SK-N-SH treated with all-trans-retinoic acid at 6 μM for 48 hours (cell line): Measurements from ENCODE around the gene HTR6.

Experiments
- ARNTL ChIP-seq: fragments of 450-650 bp; formaldehyde crosslinking; IDR thresholded peaks from 2 replicates; pipeline ENCODE4 v1.5.0; 2020; ENCODE audit warnings: low read depth, mild to moderate bottlenecking, moderate library complexity, borderline replicate concordance
- CSDC2 ChIP-seq: fragments of 250-450 bp; sonication (Bioruptor Pico); IDR thresholded peaks from 2 replicates; pipeline ENCODE4 v1.5.0; 2020; ENCODE audit warnings: mild to moderate bottlenecking, moderate library complexity
- ESRRG ChIP-seq: fragments of 250-450 bp; sonication (Bioruptor Pico); IDR thresholded peaks from 2 replicates; pipeline ENCODE4 v1.6.1; 2021; ENCODE audit warnings: mild to moderate bottlenecking
- GLIS3 ChIP-seq: fragments of 250-450 bp; sonication (Bioruptor Pico); IDR thresholded peaks from 2 replicates; pipeline ENCODE4 v1.5.0; 2020; ENCODE audit warnings: mild to moderate bottlenecking, moderate library complexity
- OSR1 ChIP-seq: fragments of 250-450 bp; sonication (Bioruptor Pico); IDR thresholded peaks from 2 replicates; pipeline ENCODE4 v1.8.0; 2022; ENCODE audit warnings: moderate library complexity, mild to moderate bottlenecking, inconsistent platforms
- PPARA ChIP-seq: fragments of 250-450 bp; sonication (Bioruptor Pico); IDR thresholded peaks from 2 replicates; pipeline ENCODE4 v1.5.0; 2020; ENCODE audit warnings: mild to moderate bottlenecking, borderline replicate concordance
- RARB ChIP-seq: fragments of 250-450 bp; sonication (Bioruptor Pico); IDR thresholded peaks from 2 replicates; pipeline ENCODE4 v1.8.0; 2021; ENCODE audit warnings: mild to moderate bottlenecking, moderate library complexity
- SNAI2 ChIP-seq: fragments of 250-450 bp; sonication (Bioruptor Pico); IDR thresholded peaks from 2 replicates; pipeline ENCODE4 v1.5.0; 2020; ENCODE audit warnings: mild to moderate bottlenecking, moderate library complexity
- TCF4 ChIP-seq: fragments of 250-450 bp; sonication (Bioruptor Pico); IDR thresholded peaks from 2 replicates; pipeline ENCODE4 v1.8.0; 2021; ENCODE audit warnings: mild to moderate bottlenecking, moderate library complexity, borderline replicate concordance
- ZFP3 ChIP-seq: fragments of 250-450 bp; sonication (Bioruptor Pico); IDR thresholded peaks from 2 replicates; pipeline ENCODE4 v1.5.0; 2020; ENCODE audit warnings: mild to moderate bottlenecking, moderate library complexity
- ZFP30 ChIP-seq: fragments of 450-650 bp; formaldehyde crosslinking; IDR thresholded peaks from 2 replicates; pipeline ENCODE4 v1.5.0; 2022; ENCODE audit warnings: mild to moderate bottlenecking, moderate library complexity
- ZNF70 ChIP-seq: fragments of 450-650 bp; formaldehyde crosslinking; IDR thresholded peaks from 2 replicates; pipeline ENCODE4 v1.5.0; 2020; ENCODE audit warnings: mild to moderate bottlenecking, moderate library complexity
- TF ChIP-seq, protein P1 (sequence below): fragments of 250-450 bp; sonication (Bioruptor Pico); IDR thresholded peaks from 2 replicates; pipeline ENCODE4 v1.8.0; 2020; ENCODE audit warnings: mild to moderate bottlenecking, moderate library complexity, borderline replicate concordance
- TF ChIP-seq, protein P2 (sequence below): fragments of 250-450 bp; sonication (Bioruptor Pico); IDR thresholded peaks from 2 replicates; pipeline ENCODE4 v1.5.0; 2020; ENCODE audit warnings: mild to moderate bottlenecking, moderate library complexity

DNA sequence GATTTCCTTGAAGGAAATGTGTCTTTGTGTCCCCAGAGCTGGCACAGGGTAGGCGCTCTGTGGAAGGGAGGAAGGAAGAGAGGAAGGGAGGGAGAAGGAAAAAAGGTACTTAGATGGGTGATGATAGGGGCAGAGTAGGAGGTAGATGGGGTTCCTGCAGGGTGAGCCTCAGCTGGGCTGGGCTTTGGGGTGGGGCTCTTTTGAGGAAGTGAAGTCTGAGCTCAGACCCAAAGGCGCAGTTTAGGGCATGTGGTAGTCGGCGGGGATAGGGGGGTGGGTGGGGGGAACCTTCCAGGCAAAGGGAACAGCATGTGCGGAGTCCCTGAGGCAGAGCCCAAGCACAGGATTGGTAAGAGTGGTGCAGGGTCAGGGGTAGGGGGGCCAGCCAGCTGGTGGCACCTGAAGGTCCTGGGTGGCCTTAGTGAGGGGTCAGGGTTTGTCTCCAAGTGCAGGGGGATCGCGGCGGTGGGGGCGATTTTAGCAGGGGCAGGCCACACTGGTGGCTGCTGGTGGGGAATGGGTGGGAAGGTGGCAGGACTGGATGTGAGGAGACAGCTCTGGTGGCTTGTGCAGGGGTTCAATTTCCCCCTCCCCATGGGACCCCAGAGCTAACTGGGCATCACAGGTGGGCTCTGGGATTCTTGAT lies 8.4 kb upstream of the HTR6 start:
- TF ChIP-seq ZFP30 (CRISPR knock-in tag) = no peak
- TF ChIP-seq ARNTL = no peak
- no peak for TF ChIP-seq OSR1
- TF ChIP-seq ZNF70 = no peak
- TF ChIP-seq, protein P1, sequence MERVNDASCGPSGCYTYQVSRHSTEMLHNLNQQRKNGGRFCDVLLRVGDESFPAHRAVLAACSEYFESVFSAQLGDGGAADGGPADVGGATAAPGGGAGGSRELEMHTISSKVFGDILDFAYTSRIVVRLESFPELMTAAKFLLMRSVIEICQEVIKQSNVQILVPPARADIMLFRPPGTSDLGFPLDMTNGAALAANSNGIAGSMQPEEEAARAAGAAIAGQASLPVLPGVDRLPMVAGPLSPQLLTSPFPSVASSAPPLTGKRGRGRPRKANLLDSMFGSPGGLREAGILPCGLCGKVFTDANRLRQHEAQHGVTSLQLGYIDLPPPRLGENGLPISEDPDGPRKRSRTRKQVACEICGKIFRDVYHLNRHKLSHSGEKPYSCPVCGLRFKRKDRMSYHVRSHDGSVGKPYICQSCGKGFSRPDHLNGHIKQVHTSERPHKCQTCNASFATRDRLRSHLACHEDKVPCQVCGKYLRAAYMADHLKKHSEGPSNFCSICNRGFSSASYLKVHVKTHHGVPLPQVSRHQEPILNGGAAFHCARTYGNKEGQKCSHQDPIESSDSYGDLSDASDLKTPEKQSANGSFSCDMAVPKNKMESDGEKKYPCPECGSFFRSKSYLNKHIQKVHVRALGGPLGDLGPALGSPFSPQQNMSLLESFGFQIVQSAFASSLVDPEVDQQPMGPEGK (CRISPR knock-in tag) = no peak
- no peak for TF ChIP-seq ESRRG
- no peak for TF ChIP-seq RARB (CRISPR knock-in tag)
- TF ChIP-seq, protein P2, sequence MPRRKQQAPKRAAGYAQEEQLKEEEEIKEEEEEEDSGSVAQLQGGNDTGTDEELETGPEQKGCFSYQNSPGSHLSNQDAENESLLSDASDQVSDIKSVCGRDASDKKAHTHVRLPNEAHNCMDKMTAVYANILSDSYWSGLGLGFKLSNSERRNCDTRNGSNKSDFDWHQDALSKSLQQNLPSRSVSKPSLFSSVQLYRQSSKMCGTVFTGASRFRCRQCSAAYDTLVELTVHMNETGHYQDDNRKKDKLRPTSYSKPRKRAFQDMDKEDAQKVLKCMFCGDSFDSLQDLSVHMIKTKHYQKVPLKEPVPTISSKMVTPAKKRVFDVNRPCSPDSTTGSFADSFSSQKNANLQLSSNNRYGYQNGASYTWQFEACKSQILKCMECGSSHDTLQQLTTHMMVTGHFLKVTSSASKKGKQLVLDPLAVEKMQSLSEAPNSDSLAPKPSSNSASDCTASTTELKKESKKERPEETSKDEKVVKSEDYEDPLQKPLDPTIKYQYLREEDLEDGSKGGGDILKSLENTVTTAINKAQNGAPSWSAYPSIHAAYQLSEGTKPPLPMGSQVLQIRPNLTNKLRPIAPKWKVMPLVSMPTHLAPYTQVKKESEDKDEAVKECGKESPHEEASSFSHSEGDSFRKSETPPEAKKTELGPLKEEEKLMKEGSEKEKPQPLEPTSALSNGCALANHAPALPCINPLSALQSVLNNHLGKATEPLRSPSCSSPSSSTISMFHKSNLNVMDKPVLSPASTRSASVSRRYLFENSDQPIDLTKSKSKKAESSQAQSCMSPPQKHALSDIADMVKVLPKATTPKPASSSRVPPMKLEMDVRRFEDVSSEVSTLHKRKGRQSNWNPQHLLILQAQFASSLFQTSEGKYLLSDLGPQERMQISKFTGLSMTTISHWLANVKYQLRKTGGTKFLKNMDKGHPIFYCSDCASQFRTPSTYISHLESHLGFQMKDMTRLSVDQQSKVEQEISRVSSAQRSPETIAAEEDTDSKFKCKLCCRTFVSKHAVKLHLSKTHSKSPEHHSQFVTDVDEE (CRISPR knock-in tag) = no peak
- no peak for TF ChIP-seq SNAI2 (CRISPR knock-in tag)
- no peak for TF ChIP-seq ZFP3
- no peak for TF ChIP-seq PPARA (CRISPR knock-in tag)
- no peak for TF ChIP-seq TCF4 (CRISPR knock-in tag)
- no peak for TF ChIP-seq GLIS3 (CRISPR knock-in tag)
- no peak for TF ChIP-seq CSDC2 (CRISPR knock-in tag)
